ENCODE results near the gene ADGRB2. TPM values are rescaled to one million over a fixed set of nuclear protein-coding genes. Genes with fewer than 3 reads are reported as not detected.
A peak's percentile ranks its signal among the peaks of the same experiment; 100 is the strongest.

Gene ADGRB2
- total RNA-seq, 2 experiments from 2014 or later = 4.0 to 11.4 TPM

DNA sequence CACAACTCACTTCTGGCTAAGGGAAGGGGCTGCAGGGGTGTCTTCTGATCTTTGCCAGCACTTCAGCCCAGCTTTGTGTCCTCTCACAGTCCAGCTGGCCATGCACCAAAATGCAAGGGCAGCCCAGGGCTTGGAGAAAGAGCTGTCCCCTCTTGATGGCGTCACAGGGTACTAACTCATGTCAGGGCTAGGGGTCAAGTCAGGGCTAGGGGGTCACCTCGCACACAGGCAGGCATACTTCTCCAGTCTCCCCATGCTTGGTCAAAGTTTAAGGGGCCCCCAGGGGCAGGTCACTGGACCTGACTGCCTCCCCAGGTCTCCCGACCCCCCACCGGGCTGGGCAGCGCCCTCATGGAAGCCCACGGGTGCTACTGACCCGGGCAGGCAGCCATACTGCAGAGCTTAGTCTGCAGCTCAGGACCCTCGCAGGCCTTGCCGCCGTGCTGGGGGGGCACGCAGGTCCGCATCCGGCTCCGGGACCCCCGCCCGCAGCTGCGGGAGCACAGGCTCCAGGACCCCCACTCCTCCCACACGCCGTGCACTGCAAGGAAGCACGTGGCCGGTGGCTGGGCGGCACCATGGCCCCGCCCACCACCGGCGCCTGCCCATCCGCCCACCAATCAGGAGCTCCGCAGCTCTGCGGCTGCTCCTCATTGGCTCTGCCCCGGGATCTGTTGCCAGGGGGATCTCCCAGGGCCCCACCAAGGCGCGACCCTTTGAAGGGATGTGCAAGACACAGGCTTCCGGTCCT is 21.5 kb downstream of the ADGRB2 start:
- H3K27ac ChIP-seq (ENCODE audit: low read depth, low read length, poor library complexity, severe bottlenecking) = no peak overlapping the region
- H3K4me1 ChIP-seq (ENCODE audit: insufficient read depth, low read length, poor library complexity, severe bottlenecking) = peaks cover 56% of the 10 kb centered on the region
- no peak overlapping the region for H3K4me2 ChIP-seq (ENCODE audit: low read length)
- TF ChIP-seq EZH2phosphoT487 (IDR thresholded peaks at IDR 0.05; ENCODE audit: borderline replicate concordance, low read depth, low read length) = no peak
- TF ChIP-seq, protein P1, sequence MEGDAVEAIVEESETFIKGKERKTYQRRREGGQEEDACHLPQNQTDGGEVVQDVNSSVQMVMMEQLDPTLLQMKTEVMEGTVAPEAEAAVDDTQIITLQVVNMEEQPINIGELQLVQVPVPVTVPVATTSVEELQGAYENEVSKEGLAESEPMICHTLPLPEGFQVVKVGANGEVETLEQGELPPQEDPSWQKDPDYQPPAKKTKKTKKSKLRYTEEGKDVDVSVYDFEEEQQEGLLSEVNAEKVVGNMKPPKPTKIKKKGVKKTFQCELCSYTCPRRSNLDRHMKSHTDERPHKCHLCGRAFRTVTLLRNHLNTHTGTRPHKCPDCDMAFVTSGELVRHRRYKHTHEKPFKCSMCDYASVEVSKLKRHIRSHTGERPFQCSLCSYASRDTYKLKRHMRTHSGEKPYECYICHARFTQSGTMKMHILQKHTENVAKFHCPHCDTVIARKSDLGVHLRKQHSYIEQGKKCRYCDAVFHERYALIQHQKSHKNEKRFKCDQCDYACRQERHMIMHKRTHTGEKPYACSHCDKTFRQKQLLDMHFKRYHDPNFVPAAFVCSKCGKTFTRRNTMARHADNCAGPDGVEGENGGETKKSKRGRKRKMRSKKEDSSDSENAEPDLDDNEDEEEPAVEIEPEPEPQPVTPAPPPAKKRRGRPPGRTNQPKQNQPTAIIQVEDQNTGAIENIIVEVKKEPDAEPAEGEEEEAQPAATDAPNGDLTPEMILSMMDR (conservative IDR thresholded peaks at IDR 0.05; ENCODE audit: low read length) = no peak
- no TSS peak for BruUV-seq (replicated peaks)
- H4K20me1 ChIP-seq (ENCODE audit: insufficient read depth, low read length) = no peaks in the 10 kb centered on the region
- intact Hi-C loops (cut with micrococcal nuclease; ENCODE audit: unreplicated experiment) = no loop called here
- DNase-seq (ENCODE audit: low spot score) = no peak
- ChIA-PET CTCF (ENCODE audit: unreplicated experiment) (interaction anchor here (0.9 kb wide), 1 partner anchor 237 kb away, joined by 4 read pairs; no protein-coding TSS in a partner anchor), POLR2A (no interaction called here)
- no peaks in the 10 kb centered on the region for H3K9me2 ChIP-seq (ENCODE audit: insufficient read depth, low read length)
- no peak overlapping the region for H2AFZ ChIP-seq (ENCODE audit: low read length)
- H3K4me3 ChIP-seq (ENCODE audit: low read depth, low read length, poor library complexity, severe bottlenecking) = no peak overlapping the region
- H3K79me2 ChIP-seq (ENCODE audit: insufficient read depth, low read depth, low read length) = no peaks in the 10 kb centered on the region
- H3K9me3 ChIP-seq (ENCODE audit: low read length) = no peaks in the 10 kb centered on the region
- H3K36me3 ChIP-seq (ENCODE audit: insufficient read depth, low read length) = no peaks in the 10 kb centered on the region

DNA sequence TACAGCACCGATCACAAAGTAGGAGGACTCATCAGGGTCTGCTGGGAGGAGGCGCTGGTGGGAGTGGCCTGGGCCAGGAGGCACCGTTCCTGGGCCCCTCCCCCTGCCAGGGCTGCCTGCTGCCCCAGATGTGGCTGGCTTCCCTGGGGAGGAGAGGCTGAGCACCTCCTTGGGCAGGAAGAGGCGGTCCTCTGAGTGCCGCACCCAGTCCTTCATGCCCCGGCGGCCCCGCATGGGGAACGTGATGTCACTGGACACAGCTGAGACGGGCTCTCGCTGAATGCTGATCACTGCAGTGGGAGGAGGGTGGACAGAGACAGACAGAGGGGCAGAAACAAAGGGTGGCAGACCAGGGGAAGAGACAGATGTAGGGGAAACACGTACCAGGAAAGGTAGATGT is 24.8 kb downstream of the ADGRB2 start:
- DNase-seq (ENCODE audit: low spot score) = peak; percentile 86
- TF ChIP-seq, protein P1 (conservative IDR thresholded peaks at IDR 0.05; ENCODE audit: low read length) = no peak
- TF ChIP-seq EZH2phosphoT487 (IDR thresholded peaks at IDR 0.05; ENCODE audit: borderline replicate concordance, low read depth, low read length) = no peak
- Histone ChIP-seq H3K4me1 (ENCODE audit: insufficient read depth, low read length, poor library complexity, severe bottlenecking) (peaks cover 25% of the 10 kb centered on the region), H4K20me1 (ENCODE audit: insufficient read depth, low read length) (no peaks in the 10 kb centered on the region), H3K9me3 (ENCODE audit: low read length) (no peaks in the 10 kb centered on the region), H3K9me2 (ENCODE audit: insufficient read depth, low read length) (no peaks in the 10 kb centered on the region), H3K4me2 (ENCODE audit: low read length) (peak overlapping the region; percentile 41), H2AFZ (ENCODE audit: low read length) (peak overlapping the region; percentile 46; the same call in 1 of the 2 replicates), H3K4me3 (ENCODE audit: low read depth, low read length, poor library complexity, severe bottlenecking) (peak overlapping the region; percentile 11), H3K79me2 (ENCODE audit: insufficient read depth, low read depth, low read length) (no peaks in the 10 kb centered on the region), H3K27ac (ENCODE audit: low read depth, low read length, poor library complexity, severe bottlenecking) (no peak overlapping the region), H3K36me3 (ENCODE audit: insufficient read depth, low read length) (no peaks in the 10 kb centered on the region)
- ChIA-PET CTCF (ENCODE audit: unreplicated experiment) (no interaction called here), POLR2A (no interaction called here)
- intact Hi-C loops (cut with micrococcal nuclease; ENCODE audit: unreplicated experiment) = no loop called here
- no TSS peak for BruUV-seq (replicated peaks)

GRCh38 chr1:31736675-31737074 is 27.5 kb downstream of the ADGRB2 start:
- no peaks in the 10 kb centered on the region for H3K36me3 ChIP-seq (ENCODE audit: insufficient read depth, low read length)
- CTCF ChIA-PET (ENCODE audit: unreplicated experiment) = no interaction called here
- no peaks in the 10 kb centered on the region for H4K20me1 ChIP-seq (ENCODE audit: insufficient read depth, low read length)
- no peaks in the 10 kb centered on the region for H3K79me2 ChIP-seq (ENCODE audit: insufficient read depth, low read depth, low read length)
- BruUV-seq (replicated peaks) = no TSS peak
- no peak overlapping the region for H2AFZ ChIP-seq (ENCODE audit: low read length)
- no peak overlapping the region for H3K4me2 ChIP-seq (ENCODE audit: low read length)
- no peaks in the 10 kb centered on the region for H3K9me2 ChIP-seq (ENCODE audit: insufficient read depth, low read length)
- no peak overlapping the region for H3K4me3 ChIP-seq (ENCODE audit: low read depth, low read length, poor library complexity, severe bottlenecking)
- no peak for TF ChIP-seq EZH2phosphoT487 (IDR thresholded peaks at IDR 0.05; ENCODE audit: borderline replicate concordance, low read depth, low read length)
- TF ChIP-seq, protein P1 (conservative IDR thresholded peaks at IDR 0.05; ENCODE audit: low read length) = no peak
- POLR2A ChIA-PET = no interaction called here
- no peak overlapping the region for H3K27ac ChIP-seq (ENCODE audit: low read depth, low read length, poor library complexity, severe bottlenecking)
- H3K9me3 ChIP-seq (ENCODE audit: low read length) = no peaks in the 10 kb centered on the region
- H3K4me1 ChIP-seq (ENCODE audit: insufficient read depth, low read length, poor library complexity, severe bottlenecking) = peaks cover 15% of the 10 kb centered on the region
- intact Hi-C loops (cut with micrococcal nuclease; ENCODE audit: unreplicated experiment) = no loop called here
- no peak for DNase-seq (ENCODE audit: low spot score)

Data from OCI-LY7 (cell line).